Adipocyte (in vitro differentiated cells): ENCODE measurements around the gene ITGB4.

Experiments used
- DNase-seq: peaks from one replicate; pipeline ENCODE4 v3.0.0-alpha.2; 2015; ENCODE audit warnings: low read depth
- H3K27me3 ChIP-seq: replicated peaks from 2 replicates; pipeline ENCODE4 v1.7.0; 2013; ENCODE audit warnings: mild to moderate bottlenecking, low read length, moderate library complexity; ENCODE audit not compliant: control insufficient read depth, insufficient read depth
- H3K36me3 ChIP-seq: 2 replicates; pipeline ENCODE4 v1.7.0; 2013; ENCODE audit warnings: low read length, mild to moderate bottlenecking, moderate library complexity; ENCODE audit not compliant: control insufficient read depth, insufficient read depth, severe bottlenecking
- H3K4me1 ChIP-seq: 2 replicates; pipeline ENCODE4 v1.7.0; 2013; ENCODE audit warnings: mild to moderate bottlenecking, low read length, moderate library complexity; ENCODE audit not compliant: control insufficient read depth, insufficient read depth
- H3K4me3 ChIP-seq: 2 replicates; pipeline ENCODE4 v1.7.0; 2013; ENCODE audit warnings: mild to moderate bottlenecking, low read length, moderate library complexity
- H3K9ac ChIP-seq: 2 replicates; pipeline ENCODE4 v1.7.0; 2013; ENCODE audit warnings: mild to moderate bottlenecking, low read length, moderate library complexity
- H3K9me3 ChIP-seq: 2 replicates; pipeline ENCODE4 v1.7.0; 2013; ENCODE audit warnings: mild to moderate bottlenecking, low read length, moderate library complexity; ENCODE audit not compliant: control insufficient read depth

ITGB4 gene

DNA sequence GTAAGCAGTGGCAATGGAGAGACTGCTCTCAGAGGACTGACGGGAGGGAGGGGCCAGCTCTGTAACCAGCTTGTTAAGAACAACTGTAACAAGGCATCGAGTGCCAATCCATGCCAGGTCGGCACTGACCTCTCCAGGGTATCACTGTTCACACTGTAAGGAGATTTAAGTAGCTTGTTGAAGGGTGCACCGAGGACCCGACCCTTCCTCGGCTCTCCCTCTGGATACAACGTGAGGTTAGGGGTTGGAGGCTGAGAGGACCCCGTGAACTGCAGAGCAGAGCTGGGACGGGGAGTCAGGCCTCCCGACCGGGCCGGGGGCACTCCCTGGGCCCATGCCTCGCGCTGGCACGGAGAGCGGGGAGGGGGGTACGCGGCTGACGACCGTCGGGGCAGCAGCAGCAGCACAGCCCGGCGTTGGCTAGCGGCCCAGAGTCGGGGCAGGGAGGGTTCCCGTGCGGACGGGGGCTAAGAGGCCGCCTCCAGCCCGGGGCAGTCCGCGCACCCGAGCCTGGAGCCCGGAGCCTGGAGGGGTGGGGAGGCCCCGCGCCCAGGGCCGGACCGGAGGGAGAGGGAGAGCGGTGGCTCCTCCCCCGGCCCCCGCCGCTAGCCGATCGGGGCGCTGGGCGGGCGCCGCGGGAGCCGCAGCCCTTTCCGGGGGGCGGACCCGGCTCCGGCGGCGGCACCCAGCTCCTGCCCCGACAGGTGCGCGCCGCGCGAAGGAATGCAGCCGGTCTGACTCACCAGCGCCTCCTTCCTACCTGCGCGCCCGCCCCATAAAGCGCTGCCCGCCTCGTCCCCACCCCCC, at the start of gene ITGB4:
TSS of gene ITGB4 (plus strand) at position 804 of the 807 bp plus-strand sequence. CDS start 3,245 bp downstream, outside the sequence.
- Histone ChIP-seq H3K9me3 (no peaks in the 10 kb centered on the region), H3K4me3 (peak within 1 kb of the TSS; percentile 17), H3K27me3 (peaks cover 45% of the 10 kb centered on the region), H3K36me3 (no peaks in the 10 kb centered on the region), H3K4me1 (no peaks in the 10 kb centered on the region), H3K9ac (no peak within 1 kb of the TSS)
- DNase-seq: peak; percentile 51

DNA sequence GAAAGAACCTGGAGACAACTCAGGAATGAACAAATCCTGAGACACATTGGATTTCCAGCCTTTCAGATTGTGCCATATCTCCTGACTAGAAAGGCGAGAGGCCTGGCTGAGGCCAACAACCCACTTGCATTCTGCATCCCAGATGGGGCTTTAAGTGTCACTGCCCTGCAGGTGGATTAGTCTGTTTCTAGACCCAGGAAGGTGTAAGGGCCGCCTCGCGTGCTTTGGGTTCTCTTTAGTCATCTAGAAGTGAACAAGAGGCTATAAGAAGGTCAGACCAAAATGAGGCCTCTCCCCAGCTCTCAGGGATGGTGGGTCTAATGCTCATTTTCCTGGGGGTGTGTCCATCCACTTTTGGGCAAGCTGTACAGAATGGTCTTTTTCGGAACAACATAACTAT, 49.2 kb upstream of the ITGB4 start:
- H3K4me1 ChIP-seq: peaks cover 12% of the 10 kb centered on the region
- no peak overlapping the region for H3K4me3 ChIP-seq
- H3K36me3 ChIP-seq: peaks cover 51% of the 10 kb centered on the region
- H3K9me3 ChIP-seq: no peaks in the 10 kb centered on the region
- no peak for DNase-seq
- H3K9ac ChIP-seq: no peak overlapping the region
- no peaks in the 10 kb centered on the region for H3K27me3 ChIP-seq

DNA sequence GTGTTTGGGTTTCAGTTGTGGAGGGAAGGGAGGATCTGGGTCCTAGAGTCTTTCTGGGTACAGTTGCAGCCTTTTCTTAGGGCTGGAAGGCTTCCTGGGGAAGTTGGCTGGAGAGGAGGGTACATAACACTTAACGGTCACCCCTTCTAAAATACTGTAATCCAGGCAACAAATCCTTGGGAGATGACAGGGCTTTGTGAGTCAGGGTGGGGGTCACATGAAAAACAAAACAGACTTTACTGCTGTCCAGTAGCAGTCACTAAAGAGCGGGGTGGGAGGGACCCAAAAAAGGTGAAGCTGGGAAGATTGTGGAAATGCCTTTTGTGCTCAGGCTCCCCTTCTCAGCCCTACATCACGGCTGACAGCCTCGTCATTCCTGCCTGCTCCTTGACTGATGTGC, 47.8 kb upstream of the ITGB4 start:
- Histone ChIP-seq H3K4me3 (no peak overlapping the region), H3K27me3 (no peaks in the 10 kb centered on the region), H3K4me1 (peaks cover 3% of the 10 kb centered on the region), H3K9me3 (no peaks in the 10 kb centered on the region), H3K36me3 (peaks cover 59% of the 10 kb centered on the region), H3K9ac (no peak overlapping the region)
- no peak for DNase-seq

DNA sequence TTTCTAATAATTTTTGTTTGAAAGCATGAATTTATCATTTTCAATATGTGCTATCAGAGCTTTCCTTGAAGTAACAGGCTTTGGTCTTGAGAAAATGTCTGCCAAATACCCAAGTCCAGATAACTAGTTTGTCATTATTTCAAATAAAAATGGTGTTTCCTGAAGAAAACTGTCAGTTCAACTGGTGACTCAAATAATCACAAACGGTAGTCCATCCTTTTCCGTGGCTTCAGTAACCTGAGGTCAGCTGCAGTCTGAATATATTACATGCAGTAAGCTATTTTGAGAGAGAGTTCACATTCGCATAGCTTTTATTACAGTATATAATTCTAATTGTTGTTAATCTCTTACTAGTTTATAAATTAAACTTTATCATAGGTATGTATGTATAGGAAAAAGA, 44.8 kb upstream of the ITGB4 start:
- no peaks in the 10 kb centered on the region for H3K9me3 ChIP-seq
- H3K27me3 ChIP-seq: no peaks in the 10 kb centered on the region
- no peak for DNase-seq
- H3K36me3 ChIP-seq: peaks cover 53% of the 10 kb centered on the region
- H3K9ac ChIP-seq: no peak overlapping the region
- peaks cover 6% of the 10 kb centered on the region for H3K4me1 ChIP-seq
- H3K4me3 ChIP-seq: no peak overlapping the region

DNA sequence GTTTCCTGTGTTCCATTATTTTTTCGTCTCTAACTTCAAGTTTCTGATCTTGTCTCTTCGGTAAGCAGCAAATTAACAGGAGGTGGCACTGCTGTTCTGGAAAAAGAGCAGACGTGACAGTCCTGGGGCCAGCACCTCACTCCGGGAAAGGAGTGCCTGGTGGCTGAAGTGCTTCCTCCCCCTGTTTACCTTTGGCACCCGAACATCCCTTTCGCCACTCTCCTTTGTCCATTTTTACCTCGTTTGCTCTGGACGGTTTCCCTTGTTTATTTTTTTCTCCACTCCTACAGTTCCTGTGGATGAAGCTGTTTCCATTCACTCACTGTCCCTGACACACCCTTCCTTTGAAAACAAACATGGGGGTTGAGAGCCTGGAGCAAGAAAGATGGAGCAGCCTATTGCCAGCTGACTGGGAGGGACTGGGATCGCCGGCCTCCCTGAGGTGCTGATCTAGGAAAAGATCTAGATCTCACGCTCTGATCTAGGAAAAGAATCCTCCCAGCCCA, 41.5 kb upstream of the ITGB4 start:
- DNase-seq: peak; percentile 51
- H3K4me3 ChIP-seq: no peak overlapping the region

DNA sequence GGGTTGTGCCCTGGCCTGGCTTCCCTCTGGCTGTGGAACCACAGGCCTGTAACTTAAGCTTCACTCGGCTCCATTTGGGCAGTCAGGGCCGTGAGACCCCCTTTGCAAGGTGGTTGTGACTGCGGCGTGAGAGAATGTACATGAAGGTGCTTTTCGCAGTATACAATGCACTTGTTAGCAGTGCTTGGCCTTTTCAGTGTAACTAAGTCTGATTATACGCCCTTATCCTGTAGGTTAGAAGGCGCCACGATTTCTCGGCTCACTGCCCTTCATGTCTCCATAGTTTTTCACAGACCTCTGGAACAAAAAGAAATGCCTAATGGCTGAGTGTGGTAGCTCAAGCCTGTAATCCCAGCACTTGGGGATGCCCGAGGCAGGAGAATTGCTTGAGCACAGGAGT, 40.8 kb upstream of the ITGB4 start:
- no peak overlapping the region for H3K4me3 ChIP-seq
- no peak overlapping the region for H3K9ac ChIP-seq
- no peak for DNase-seq

More for the DNA sequence above, 41.5 kb upstream of the ITGB4 start:
- Histone ChIP-seq H3K27me3 (no peaks in the 10 kb centered on the region), H3K9me3 (no peaks in the 10 kb centered on the region), H3K36me3 (peaks cover 32% of the 10 kb centered on the region), H3K4me1 (peaks cover 22% of the 10 kb centered on the region), H3K9ac (no peak overlapping the region)

DNA sequence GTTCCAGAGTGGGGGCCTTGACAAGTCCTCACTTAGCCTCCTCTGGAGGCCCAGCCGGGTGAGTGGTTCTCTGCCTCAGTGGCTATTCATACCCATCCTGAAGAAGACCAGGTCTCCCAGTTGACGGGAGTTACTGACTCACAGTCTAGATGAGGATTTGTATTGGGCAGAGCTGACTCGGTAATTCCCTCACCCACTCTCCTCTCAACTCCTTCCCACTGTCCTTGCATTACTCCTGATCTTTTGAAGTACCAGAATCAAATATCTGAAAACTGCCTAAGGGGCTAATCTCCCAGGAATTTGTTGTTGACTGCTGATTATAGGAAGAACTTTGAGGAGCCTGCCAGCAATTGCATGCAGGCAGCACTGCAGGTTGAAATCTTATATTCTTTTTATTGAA, 40.0 kb upstream of the ITGB4 start:
- Histone ChIP-seq H3K36me3 (peaks cover 32% of the 10 kb centered on the region), H3K4me3 (no peak overlapping the region)

More for the DNA sequence above, 40.8 kb upstream of the ITGB4 start:
- H3K36me3 ChIP-seq: peaks cover 32% of the 10 kb centered on the region
- H3K27me3 ChIP-seq: no peaks in the 10 kb centered on the region
- H3K4me1 ChIP-seq: peaks cover 25% of the 10 kb centered on the region
- H3K9me3 ChIP-seq: no peaks in the 10 kb centered on the region

DNA sequence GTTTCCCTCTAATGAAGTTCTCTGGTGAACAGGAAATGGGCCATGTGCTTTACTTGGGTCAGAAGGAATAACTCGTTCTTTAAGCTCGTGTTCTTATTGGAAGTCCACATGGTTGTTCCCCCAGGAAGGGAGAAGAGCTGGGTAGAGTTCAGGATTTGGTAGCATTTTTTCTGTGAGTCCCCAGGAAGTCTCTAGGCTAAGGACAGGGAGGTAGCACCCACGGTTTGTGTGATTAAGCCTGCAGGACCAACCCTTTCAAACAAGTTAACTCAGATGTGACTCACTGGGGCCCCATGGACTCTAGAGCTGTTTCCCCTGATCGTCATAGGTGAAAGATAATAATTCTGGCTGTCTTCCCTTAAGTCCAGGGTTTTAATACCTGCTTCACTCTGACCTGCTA, 37.7 kb upstream of the ITGB4 start:
- H3K36me3 ChIP-seq: peaks cover 23% of the 10 kb centered on the region
- peaks cover 43% of the 10 kb centered on the region for H3K4me1 ChIP-seq
- H3K27me3 ChIP-seq: no peaks in the 10 kb centered on the region

More for the DNA sequence above, 40.0 kb upstream of the ITGB4 start:
- Histone ChIP-seq H3K27me3 (no peaks in the 10 kb centered on the region), H3K4me1 (peaks cover 32% of the 10 kb centered on the region), H3K9ac (no peak overlapping the region), H3K9me3 (no peaks in the 10 kb centered on the region)
- peak; percentile 85 for DNase-seq

DNA sequence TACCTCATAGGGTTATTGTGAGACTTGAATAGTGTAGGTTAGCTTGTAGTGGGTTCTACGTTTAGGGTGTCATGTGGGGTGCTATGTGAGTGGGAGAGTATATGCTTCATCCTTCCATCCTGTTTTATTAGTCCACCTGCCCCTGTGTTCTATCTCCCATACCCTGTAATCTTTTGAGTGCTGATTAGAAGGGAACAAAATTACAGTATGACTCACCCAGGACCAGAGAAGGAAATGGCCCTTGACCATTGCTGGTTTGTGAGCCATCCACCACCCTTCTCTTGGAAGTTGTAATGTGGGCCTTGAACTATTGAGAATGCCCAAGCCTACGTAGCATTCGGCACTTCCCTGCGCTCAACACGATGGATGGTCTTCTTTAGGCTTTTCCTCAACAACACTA, 37.0 kb upstream of the ITGB4 start:
- Histone ChIP-seq H3K4me1 (peaks cover 46% of the 10 kb centered on the region), H3K9ac (no peak overlapping the region), H3K36me3 (peaks cover 20% of the 10 kb centered on the region), H3K27me3 (no peaks in the 10 kb centered on the region), H3K4me3 (no peak overlapping the region), H3K9me3 (no peaks in the 10 kb centered on the region)
- no peak for DNase-seq

More for the DNA sequence above, 37.7 kb upstream of the ITGB4 start:
- no peak overlapping the region for H3K9ac ChIP-seq
- no peak overlapping the region for H3K4me3 ChIP-seq
- no peaks in the 10 kb centered on the region for H3K9me3 ChIP-seq
- peak; percentile 49 for DNase-seq

DNA sequence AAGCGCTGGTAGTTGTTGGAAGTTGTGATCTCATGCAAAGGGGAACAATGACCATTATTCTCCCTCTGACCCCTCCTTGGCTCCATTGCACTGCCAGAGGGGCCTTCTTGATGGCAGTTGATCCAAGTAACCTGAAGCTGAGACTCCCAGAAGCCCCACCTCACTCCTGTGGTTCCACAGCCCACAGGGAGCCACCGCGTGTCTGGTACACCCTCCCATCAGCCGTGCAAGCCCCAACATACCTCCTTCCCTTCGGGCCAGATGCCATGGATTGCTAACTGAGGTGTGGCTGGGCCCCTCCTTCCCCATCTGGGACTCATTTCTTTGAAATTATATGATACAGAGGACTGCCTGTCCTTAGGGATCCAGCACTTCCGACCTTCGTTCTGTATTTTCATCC, 36.3 kb upstream of the ITGB4 start:
- no peak overlapping the region for H3K9ac ChIP-seq
- no peak overlapping the region for H3K4me3 ChIP-seq
- H3K27me3 ChIP-seq: no peaks in the 10 kb centered on the region
- H3K9me3 ChIP-seq: no peaks in the 10 kb centered on the region
- peak; percentile 88 for DNase-seq
- peaks cover 46% of the 10 kb centered on the region for H3K4me1 ChIP-seq
- peaks cover 14% of the 10 kb centered on the region for H3K36me3 ChIP-seq

DNA sequence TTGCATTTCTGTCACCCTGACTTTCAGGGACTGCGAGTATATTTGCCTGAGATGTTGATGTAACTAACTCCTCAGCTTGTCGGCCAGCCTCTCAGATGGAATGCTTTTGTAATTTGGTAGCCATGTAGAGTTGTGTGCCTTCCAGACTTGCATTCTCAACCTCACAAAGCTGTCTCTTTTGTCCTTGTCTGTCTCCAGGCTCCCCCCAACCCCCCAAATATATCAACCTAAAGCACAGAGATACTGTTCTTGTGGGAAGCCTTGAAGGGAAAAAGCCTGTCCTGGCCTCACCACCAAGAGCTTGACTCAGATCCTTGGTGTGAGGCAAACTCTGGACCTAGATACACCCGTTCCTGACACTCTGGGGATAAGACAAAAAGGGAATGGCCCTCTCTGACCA, 35.8 kb upstream of the ITGB4 start:
- Histone ChIP-seq H3K36me3 (peaks cover 11% of the 10 kb centered on the region), H3K9ac (no peak overlapping the region), H3K9me3 (no peaks in the 10 kb centered on the region), H3K4me1 (peaks cover 46% of the 10 kb centered on the region), H3K4me3 (no peak overlapping the region), H3K27me3 (no peaks in the 10 kb centered on the region)
- DNase-seq: peak; percentile 52
